ENCODE data around the gene CMBL.

CMBL gene

DNA sequence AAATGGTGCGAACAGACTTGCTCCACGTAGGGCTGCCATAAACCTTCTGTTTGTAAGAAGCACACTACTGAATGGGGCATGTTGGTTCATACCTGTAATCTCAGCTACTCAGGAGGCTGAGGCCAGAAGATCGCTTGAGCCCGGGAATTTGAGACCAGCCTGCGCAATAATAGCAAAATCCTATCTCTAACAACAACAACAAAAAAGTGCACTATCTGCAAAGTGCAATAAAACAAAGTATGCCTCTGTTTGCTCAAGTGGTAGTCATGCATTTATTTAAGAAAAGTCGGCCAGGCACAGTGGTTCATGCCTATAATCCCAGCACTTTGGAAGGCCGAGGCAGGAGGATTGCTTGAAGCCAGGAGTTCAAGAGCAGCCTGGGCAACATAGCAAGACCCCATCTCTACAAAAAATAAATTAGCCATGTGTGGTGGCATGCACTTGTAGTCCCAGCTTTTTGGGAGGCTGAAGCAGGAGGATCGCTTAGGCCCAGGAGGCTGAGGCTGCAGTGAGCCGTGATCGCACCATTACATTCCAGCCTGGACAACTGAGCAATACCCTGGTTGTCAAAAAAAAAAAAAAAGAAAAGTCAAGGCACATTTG is 63.3 kb downstream of the CMBL start:
- Histone ChIP-seq H3K27me3 (replicated peaks; ENCODE audit: control insufficient read depth, insufficient read depth, low read length) (no peaks in the 10 kb centered on the region), H3K4me3 (replicated peaks; ENCODE audit: low read depth, low read length) (no peak overlapping the region), H3K36me3 (ENCODE audit: control insufficient read depth, insufficient read depth, low read length) (no peaks in the 10 kb centered on the region)
- TF ChIP-seq, protein P1, sequence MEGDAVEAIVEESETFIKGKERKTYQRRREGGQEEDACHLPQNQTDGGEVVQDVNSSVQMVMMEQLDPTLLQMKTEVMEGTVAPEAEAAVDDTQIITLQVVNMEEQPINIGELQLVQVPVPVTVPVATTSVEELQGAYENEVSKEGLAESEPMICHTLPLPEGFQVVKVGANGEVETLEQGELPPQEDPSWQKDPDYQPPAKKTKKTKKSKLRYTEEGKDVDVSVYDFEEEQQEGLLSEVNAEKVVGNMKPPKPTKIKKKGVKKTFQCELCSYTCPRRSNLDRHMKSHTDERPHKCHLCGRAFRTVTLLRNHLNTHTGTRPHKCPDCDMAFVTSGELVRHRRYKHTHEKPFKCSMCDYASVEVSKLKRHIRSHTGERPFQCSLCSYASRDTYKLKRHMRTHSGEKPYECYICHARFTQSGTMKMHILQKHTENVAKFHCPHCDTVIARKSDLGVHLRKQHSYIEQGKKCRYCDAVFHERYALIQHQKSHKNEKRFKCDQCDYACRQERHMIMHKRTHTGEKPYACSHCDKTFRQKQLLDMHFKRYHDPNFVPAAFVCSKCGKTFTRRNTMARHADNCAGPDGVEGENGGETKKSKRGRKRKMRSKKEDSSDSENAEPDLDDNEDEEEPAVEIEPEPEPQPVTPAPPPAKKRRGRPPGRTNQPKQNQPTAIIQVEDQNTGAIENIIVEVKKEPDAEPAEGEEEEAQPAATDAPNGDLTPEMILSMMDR (IDR thresholded peaks at IDR 0.05; ENCODE audit: insufficient read depth, low read length, poor library complexity, severe bottlenecking) = no peak
- DNase-seq (ENCODE audit: extremely low read depth, insufficient read length) = no peak

DNA sequence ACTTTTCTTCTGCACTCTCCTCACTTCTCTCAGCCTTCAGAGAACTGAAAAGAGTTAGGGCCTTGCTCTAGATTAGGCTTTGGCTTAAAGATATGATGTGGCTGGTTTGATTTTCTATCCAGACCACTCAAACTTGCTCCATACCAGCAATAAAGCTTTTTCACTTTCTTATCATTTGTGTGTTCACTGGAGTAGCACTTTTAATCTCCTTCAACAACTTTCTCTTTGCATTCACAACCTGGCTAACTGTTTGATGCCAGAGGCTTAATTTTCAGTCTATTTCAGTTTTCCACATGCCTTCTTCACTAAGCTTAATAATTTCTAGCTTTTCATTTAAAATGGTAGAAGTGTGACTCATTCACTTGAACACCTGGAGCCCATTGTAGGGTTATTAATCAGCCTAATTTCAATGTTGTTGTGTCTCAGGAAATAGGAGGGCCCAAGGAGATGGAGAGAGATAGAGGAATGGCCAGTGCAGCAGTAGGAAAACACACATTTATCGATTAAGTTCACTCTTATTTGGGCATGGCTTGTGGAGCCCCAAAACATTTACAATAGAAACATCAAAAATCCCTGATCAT is 64.0 kb downstream of the CMBL start:
- TF ChIP-seq, protein P1 (IDR thresholded peaks at IDR 0.05; ENCODE audit: insufficient read depth, low read length, poor library complexity, severe bottlenecking) = no peak
- H3K27me3 ChIP-seq (replicated peaks; ENCODE audit: control insufficient read depth, insufficient read depth, low read length) = no peaks in the 10 kb centered on the region
- H3K36me3 ChIP-seq (ENCODE audit: control insufficient read depth, insufficient read depth, low read length) = no peaks in the 10 kb centered on the region; the same call in 1 of the 2 replicates
- no peak overlapping the region for H3K4me3 ChIP-seq (replicated peaks; ENCODE audit: low read depth, low read length)
- no peak for DNase-seq (ENCODE audit: extremely low read depth, insufficient read length)

GRCh38 chr5:10235350-10235749 is 72.4 kb downstream of the CMBL start:
- Histone ChIP-seq H3K27me3 (replicated peaks; ENCODE audit: control insufficient read depth, insufficient read depth, low read length) (no peaks in the 10 kb centered on the region), H3K36me3 (ENCODE audit: control insufficient read depth, insufficient read depth, low read length) (peaks cover 8% of the 10 kb centered on the region), H3K4me3 (replicated peaks; ENCODE audit: low read depth, low read length) (no peak overlapping the region)
- TF ChIP-seq, protein P1 (IDR thresholded peaks at IDR 0.05; ENCODE audit: insufficient read depth, low read length, poor library complexity, severe bottlenecking) = no peak
- DNase-seq (ENCODE audit: extremely low read depth, insufficient read length) = no peak

DNA sequence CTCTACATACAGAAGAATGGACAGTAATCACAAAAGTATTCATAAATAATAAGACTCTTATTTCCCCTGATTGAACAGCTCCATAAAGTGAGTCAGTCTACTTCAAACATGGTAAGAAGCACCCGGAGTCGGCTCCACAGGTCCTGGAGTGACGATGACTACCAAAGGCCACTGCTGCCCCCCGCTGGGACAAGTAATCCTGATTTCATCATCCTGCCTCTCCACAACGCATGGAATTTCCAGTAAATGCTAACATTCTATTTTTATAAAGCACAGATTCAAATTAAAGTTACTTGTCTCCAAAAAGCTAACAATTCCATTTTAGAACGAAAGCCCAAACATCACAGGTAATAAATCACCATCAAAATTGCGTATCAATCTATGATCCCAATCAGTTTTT is 74.2 kb downstream of the CMBL start:
- no peak overlapping the region for H3K4me3 ChIP-seq (replicated peaks; ENCODE audit: low read depth, low read length)
- H3K27me3 ChIP-seq (replicated peaks; ENCODE audit: control insufficient read depth, insufficient read depth, low read length) = no peaks in the 10 kb centered on the region
- no peak for DNase-seq (ENCODE audit: extremely low read depth, insufficient read length)
- TF ChIP-seq, protein P1 (IDR thresholded peaks at IDR 0.05; ENCODE audit: insufficient read depth, low read length, poor library complexity, severe bottlenecking) = no peak
- peaks cover 8% of the 10 kb centered on the region for H3K36me3 ChIP-seq (ENCODE audit: control insufficient read depth, insufficient read depth, low read length)

DNA sequence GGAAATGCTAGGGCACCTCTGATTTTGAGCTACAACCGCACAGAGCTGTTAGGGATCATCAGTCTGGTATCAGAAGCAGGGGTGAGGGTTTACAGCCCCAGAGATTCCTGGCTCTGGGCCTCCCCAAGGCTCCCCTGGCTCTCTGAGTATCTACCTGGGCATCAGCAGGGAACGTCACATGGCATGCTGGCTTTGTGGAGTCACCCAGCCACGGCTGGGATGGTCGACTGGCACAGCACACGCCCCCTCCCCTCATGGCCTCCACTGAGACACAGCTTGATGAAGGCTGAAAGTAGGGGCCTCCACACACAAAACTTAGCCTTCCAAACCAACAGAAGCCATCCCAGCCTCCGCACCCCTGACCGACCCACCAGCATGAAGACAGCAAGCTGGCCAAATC is 74.7 kb downstream of the CMBL start:
- Histone ChIP-seq H3K27me3 (replicated peaks; ENCODE audit: control insufficient read depth, insufficient read depth, low read length) (no peaks in the 10 kb centered on the region), H3K36me3 (ENCODE audit: control insufficient read depth, insufficient read depth, low read length) (peaks cover 8% of the 10 kb centered on the region), H3K4me3 (replicated peaks; ENCODE audit: low read depth, low read length) (no peak overlapping the region)
- DNase-seq (ENCODE audit: extremely low read depth, insufficient read length) = no peak
- TF ChIP-seq, protein P1 (IDR thresholded peaks at IDR 0.05; ENCODE audit: insufficient read depth, low read length, poor library complexity, severe bottlenecking) = no peak
